ENCODE data around the gene TMEM143.

The TMEM143 gene

GRCh38 chr19:48287748-48288147, 76.0 kb downstream of the TMEM143 start:
- no peak for TF ChIP-seq CTCF (IDR thresholded peaks at IDR 0.05; ENCODE audit: low read depth, low read length, missing control alignments)
- H3K4me3 ChIP-seq (replicated peaks; ENCODE audit: low read depth, low read length), result no peak overlapping the region
- DNase-seq (ENCODE audit: extremely low read depth, low read depth), result no peak

DNA sequence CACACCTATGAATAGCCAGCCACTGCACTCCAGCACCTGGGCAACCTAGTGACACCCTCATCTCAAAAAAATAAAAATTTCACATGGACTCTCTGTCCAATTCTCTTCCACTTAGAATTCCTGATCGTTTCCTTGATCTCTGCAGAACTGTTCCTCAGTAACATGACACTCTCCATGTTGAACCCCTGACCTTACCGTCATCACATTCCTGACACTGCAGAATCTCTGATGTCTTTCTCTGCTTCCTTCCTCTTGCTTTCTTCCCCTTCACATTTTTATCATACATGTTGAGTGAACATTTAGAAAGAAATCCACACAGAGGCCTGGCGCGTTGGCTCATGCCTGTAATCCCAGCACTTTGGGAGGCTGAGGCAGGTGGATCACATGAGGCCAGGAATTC, 78.8 kb downstream of the TMEM143 start:
- H3K4me3 ChIP-seq (replicated peaks; ENCODE audit: low read depth, low read length), result no peak overlapping the region
- DNase-seq (ENCODE audit: extremely low read depth, low read depth), result no peak
- TF ChIP-seq CTCF (IDR thresholded peaks at IDR 0.05; ENCODE audit: low read depth, low read length, missing control alignments), result no peak

- TF ChIP-seq CTCF (IDR thresholded peaks at IDR 0.05; ENCODE audit: low read depth, low read length, missing control alignments), result no peak
- no peak for DNase-seq (ENCODE audit: extremely low read depth, low read depth)
- no peak overlapping the region for H3K4me3 ChIP-seq (replicated peaks; ENCODE audit: low read depth, low read length)
Measured at GRCh38 chr19:48283908-48284307, 79.8 kb downstream of the TMEM143 start.

Data from HFF-Myc (cell line).